Measurements from ENCODE around the gene PTGER4. TPM values are rescaled to one million over a fixed set of nuclear protein-coding genes. Genes with fewer than 3 reads are reported as not detected.
"Not testable (repeated sequence)": the region's sequence is repeated elsewhere in the genome, so short reads cannot be mapped to it uniquely, and the experiment has no call there.

The PTGER4 gene
- total RNA-seq, 6 experiments from 2014 or later: 0.84 to 4.4 (median 2.9) TPM

DNA sequence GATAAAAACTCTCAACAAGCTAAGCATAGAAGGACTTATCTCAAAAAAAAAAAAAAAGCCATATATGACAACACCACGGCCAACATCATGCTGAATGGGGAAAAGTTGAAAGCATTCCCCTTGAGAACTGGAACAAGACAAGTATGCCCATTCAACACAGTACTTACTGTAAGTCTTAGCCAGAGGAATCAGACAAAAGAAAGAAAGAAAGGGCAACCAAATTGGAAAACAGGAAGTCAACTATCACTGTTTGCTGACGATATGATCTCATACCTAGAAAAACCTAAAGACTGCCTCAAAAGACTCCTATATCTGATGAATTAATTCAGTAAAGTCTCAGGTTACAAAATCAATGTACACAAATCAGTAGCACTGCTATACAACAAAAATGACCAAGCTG is 24.6 kb upstream of the PTGER4 start:
- TF ChIP-seq POLR2A (IDR thresholded peaks at IDR 0.05): no peak
- TF ChIP-seq, protein P1, sequence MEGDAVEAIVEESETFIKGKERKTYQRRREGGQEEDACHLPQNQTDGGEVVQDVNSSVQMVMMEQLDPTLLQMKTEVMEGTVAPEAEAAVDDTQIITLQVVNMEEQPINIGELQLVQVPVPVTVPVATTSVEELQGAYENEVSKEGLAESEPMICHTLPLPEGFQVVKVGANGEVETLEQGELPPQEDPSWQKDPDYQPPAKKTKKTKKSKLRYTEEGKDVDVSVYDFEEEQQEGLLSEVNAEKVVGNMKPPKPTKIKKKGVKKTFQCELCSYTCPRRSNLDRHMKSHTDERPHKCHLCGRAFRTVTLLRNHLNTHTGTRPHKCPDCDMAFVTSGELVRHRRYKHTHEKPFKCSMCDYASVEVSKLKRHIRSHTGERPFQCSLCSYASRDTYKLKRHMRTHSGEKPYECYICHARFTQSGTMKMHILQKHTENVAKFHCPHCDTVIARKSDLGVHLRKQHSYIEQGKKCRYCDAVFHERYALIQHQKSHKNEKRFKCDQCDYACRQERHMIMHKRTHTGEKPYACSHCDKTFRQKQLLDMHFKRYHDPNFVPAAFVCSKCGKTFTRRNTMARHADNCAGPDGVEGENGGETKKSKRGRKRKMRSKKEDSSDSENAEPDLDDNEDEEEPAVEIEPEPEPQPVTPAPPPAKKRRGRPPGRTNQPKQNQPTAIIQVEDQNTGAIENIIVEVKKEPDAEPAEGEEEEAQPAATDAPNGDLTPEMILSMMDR (IDR thresholded peaks at IDR 0.05): no peak
- 21% methylated on average over 2 of the region's 2 CpGs for WGBS (ENCODE audit: insufficient coverage, low coverage, low lambda C conversion rate, missing lambda C conversion rate)
- Histone ChIP-seq H3K27me3 (no peaks in the 10 kb centered on the region), H3K9me3 (no peaks in the 10 kb centered on the region), H3K36me3 (no peaks in the 10 kb centered on the region), H3K4me3 (no peak overlapping the region), H3K4me1 (no peaks in the 10 kb centered on the region), H3K27ac (no peak overlapping the region)
- ATAC-seq: no peak
- intact Hi-C loops (cut with DNase I): no loop called here
- no peak for DNase-seq

DNA sequence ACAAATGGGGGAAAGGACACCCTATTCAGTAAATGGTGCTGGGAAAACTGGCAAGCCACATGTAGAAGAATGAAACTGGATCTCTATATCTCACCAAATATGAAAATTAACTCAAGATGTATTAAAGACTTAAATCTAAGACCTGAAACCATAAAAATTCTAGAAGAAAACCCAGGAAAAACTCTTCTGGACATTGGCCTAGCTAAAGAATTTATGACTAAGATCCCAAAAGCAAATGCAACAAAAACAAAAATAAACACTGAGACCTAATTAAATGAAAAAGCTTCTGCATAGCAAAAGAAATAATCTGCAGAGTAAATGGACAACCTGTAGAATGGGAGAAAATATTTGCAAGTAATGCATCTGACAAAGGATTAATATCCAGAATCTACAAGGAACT is 23.6 kb upstream of the PTGER4 start:
- not testable (repeated sequence) for ATAC-seq

DNA sequence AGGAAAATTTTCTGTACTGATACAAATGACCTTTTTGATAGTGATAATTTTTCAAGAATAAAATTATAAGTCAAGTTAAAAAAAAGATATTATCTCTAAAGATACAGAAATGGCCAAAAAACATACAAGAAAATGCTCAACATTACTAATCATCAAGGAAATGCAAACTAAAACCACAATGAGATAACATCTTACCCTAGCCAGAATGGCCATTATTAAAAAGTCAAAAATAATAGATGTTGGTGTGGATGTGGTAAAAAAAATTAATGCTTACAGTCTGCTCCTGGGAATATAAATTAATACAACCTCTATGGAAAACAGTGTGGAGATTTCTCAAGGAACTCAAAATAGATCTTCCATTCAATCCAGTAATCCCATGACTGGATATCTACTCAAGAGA is 22.9 kb upstream of the PTGER4 start:
- H3K27ac ChIP-seq: no peak overlapping the region
- H3K27me3 ChIP-seq: no peaks in the 10 kb centered on the region
- no peaks in the 10 kb centered on the region for H3K4me1 ChIP-seq
- no peaks in the 10 kb centered on the region for H3K36me3 ChIP-seq
- intact Hi-C loops (cut with DNase I): no loop called here
- H3K9me3 ChIP-seq: no peaks in the 10 kb centered on the region
- DNase-seq (no peak), ATAC-seq (no peak)
- TF ChIP-seq, protein P1 (IDR thresholded peaks at IDR 0.05): no peak
- TF ChIP-seq POLR2A (IDR thresholded peaks at IDR 0.05): no peak
- H3K4me3 ChIP-seq: no peak overlapping the region

More for the DNA sequence above, 23.6 kb upstream of the PTGER4 start:
- H3K9me3 ChIP-seq; H3K27ac ChIP-seq; H3K4me3 ChIP-seq; H3K36me3 ChIP-seq; intact Hi-C loops (cut with DNase I); H3K4me1 ChIP-seq; DNase-seq; H3K27me3 ChIP-seq: not testable (repeated sequence)

DNA sequence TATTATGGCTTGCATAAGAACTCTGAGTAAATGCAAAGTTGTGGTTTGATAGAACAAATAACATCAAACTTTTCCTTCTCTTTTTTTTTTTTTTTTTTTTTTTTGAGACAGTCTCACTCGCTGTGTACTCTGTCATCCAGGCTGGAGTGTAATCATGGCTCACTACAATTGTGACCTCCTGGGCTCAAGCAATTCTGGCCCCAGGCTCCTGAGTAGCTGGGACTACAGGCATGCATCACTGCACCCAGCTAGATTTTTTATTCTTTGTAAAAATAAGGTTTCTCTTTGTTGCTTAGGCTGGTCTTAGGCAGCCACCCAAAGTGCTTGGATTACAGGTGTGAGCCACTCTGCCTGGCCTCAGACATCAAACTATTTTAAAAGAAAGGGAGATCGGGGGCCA is 19.0 kb upstream of the PTGER4 start:
- intact Hi-C loops (cut with DNase I): no loop called here
- Histone ChIP-seq H3K4me1 (no peaks in the 10 kb centered on the region), H3K36me3 (no peaks in the 10 kb centered on the region), H3K9me3 (no peaks in the 10 kb centered on the region), H3K4me3 (no peak overlapping the region), H3K27me3 (no peaks in the 10 kb centered on the region), H3K27ac (no peak overlapping the region)
- WGBS (ENCODE audit: insufficient coverage, low coverage, low lambda C conversion rate, missing lambda C conversion rate): 34% methylated on average over 2 of the region's 2 CpGs
- TF ChIP-seq, protein P1 (IDR thresholded peaks at IDR 0.05): no peak
- TF ChIP-seq POLR2A (IDR thresholded peaks at IDR 0.05): no peak
- ATAC-seq (no peak), DNase-seq (no peak)

DNA sequence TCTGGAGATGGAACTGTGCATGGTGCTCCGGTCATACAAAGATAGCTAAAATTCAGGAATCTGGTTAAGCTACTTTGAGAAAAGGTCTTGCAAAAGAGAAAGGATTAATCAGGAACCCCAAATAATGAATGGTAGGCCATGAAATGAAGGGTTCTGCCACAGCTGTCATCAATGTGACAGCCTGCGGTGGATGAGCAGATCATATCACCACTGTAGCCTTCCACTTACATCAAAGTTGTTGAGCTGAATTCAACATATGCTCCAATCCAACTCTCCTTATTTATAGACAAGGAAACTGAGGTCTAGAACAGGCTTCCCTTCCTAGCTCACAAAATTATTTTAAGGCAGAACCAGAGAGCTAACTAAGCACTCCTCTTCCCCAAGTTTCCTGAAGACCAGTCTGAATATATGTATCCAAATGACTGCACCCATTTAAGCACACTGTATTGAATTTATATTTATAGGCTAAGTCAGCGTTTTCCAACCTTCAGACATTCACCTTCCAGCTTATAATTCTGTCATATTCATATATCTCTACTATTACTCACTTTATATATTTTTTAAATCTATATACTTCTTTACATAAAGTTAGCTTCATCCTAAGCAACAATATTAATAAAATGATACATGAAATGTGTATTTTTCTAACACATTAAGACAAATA is 13.9 kb upstream of the PTGER4 start:
- H3K4me1 ChIP-seq: no peaks in the 10 kb centered on the region
- H3K27ac ChIP-seq: no peak overlapping the region
- H3K9me3 ChIP-seq: no peaks in the 10 kb centered on the region
- TF ChIP-seq POLR2A (IDR thresholded peaks at IDR 0.05): no peak
- TF ChIP-seq, protein P1 (IDR thresholded peaks at IDR 0.05): no peak
- WGBS (ENCODE audit: insufficient coverage, low coverage, low lambda C conversion rate, missing lambda C conversion rate): 65% methylated on average over 3 of the region's 3 CpGs
- no peak overlapping the region for H3K4me3 ChIP-seq
- ATAC-seq: no peak
- H3K36me3 ChIP-seq: no peaks in the 10 kb centered on the region
- DNase-seq: no peak
- intact Hi-C loops (cut with DNase I): no loop called here
- no peaks in the 10 kb centered on the region for H3K27me3 ChIP-seq
